Measurements from ENCODE around the gene A1BG.
A peak's percentile ranks its signal among the peaks of the same experiment; 100 is the strongest.
"Not testable (repeated sequence)": the region's sequence is repeated elsewhere in the genome, so short reads cannot be mapped to it uniquely, and the experiment has no call there.

A1BG gene

GRCh38 chr19:58385891-58386575, 32.7 kb upstream of the A1BG start:
- no peak for DNase-seq (ENCODE audit: low read depth)

GRCh38 chr19:58385313-58385890, 32.1 kb upstream of the A1BG start:
- DNase-seq (ENCODE audit: low read depth), result no peak

- DNase-seq (ENCODE audit: low read depth), result no peak
Measured at GRCh38 chr19:58382997-58383603, 29.8 kb upstream of the A1BG start.

DNA sequence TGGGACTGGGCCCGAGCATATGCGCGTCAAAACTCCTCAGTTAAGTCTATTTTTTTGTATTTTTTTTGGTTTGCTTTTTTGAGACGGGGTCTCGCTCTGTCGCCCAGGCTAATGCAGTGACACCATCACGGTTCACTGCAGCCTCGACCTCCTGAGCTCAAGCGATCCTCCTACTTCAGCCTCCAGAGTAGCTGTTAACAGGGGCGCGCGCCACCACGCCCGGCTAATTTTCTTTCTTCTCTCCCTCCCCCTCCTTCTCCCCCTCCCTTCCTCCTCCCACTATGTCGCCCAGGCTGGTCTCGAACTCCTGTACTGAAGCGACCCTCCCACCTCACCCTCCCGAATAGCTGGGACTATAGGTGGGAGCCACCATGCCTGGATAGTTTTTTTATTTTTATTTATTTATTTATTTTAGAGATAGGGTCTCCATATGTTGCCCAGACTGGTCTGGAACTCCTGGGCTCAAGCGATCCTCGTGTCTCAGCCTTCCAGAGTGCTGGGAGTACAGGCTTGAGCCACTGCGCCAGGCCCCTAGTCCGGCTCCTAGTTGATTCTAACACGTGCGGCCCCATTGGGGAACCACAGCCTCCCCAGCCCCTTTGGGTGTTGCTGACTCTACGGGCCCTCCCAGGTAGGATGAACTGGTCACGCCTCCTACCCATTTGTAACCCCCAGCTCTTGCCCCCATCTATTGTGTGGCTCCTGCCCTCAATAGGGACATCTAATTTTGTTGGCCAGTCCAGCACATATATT, 28.3 kb upstream of the A1BG start:
- DNase-seq (ENCODE audit: low read depth), result no peak

DNA sequence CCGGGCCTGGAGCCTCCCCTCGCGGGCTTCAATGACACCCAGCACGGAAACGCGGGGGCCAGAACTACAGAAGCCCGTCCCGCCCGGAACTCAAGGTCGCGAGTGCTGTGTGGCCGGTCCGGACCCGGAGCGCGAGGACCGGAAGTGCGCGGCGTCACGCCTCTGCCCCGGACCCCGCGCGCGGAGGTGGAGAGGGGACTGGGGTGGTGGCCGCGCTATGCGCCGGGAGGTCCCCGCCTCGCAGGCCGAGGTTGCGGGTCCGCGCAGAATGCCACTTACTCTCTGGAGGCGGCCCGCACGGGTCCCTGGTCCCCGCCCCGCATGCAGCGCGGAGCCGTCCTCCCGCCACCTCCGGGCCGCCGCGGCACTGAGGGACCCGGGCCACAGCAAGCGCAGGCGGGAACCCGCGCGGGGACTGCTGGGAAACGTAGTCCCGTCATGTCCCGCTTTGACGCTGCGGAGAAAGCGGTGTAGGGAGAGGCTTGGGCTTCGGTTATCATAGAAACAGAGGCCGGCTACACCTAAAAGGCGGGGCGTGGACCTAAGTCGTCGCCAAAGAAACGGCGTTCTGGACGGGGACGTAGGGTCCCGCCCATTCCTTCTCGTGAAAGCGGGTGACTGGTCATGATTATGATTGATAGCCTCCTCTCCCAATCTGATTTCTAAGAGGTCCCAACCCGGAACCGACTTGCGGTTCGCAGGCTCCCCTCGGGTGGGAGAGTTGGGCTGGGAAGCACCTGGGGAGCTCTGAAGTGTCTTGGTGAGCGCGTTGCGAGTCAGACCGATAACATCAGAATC, 27.6 kb upstream of the A1BG start, which contains the start of gene ZNF837:
Gene ZNF837, minus strand, starts transcription at position 369 of the 798 bp plus-strand sequence. CDS start 11,698 bp downstream, outside the sequence.
- peak; percentile 93 for DNase-seq (ENCODE audit: low read depth)

DNA sequence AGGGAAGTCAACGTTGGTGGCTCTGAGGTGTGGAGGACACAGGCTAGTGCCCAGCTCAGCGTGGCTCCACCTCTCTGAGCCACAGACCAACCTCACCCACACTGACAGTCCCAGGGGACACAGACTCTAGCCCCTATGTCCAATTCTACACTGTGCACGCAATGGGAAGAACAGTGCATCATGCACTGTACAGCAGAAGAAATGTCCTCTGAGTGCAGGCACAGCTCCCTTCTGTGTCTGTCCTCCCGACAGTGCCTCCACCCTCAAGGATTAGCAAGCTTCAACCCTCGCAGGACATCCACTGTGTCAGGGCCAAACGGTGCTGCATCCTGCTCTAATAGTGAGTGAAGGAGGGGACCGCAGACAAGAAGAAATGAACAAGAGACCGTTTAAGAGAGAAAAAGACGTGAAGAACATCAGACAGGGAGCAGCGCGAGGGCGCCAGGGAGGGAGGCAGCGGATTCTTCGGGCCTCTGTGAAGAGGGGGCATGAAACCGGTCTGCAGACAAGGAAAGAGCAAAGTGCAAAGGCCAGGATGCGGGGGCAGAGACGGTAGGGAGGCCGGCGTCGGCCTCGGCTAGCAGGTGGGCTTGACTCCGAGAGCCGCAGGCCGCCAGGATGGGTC, 26.9 kb upstream of the A1BG start:
- DNase-seq (ENCODE audit: low read depth), result no peak

DNA sequence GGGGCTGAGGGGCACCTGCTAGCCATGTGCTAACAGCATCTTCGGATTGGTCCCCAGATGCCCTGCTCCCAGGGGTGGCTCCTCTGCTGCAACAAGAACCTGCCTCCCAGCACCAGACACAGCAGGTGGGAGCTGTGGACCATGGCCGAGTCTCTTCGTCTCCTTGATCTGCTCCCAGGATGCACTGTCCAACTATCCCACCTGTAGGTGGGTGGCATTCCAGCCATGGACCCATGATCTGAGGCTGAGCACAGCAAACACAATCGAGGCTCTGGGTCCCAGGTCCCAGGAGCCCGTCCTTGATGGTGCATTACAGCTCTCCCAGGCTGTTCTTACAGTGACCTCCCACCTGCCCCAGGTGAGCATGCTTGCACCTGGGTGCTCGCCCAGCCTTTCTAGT, 26.0 kb upstream of the A1BG start:
- DNase-seq (ENCODE audit: low read depth), result no peak

DNA sequence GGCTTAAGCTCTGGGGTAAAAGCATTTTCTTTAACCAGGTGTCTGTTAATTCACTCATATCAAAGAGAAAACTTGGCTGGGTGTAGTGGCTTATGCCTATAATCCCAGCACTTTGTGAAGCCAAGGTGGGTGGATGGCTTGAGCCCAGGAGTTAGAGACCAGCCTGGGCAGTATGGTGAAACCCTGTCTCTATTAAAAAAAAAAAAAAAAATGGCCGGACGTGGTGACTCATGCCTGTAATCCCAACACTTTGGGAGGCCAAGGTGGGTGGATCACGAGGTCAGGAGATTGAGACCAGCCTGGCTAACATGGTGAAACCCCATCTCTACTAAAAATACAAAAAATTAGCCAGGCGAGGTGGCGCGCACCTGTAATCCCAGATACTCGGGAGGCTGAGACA, 23.4 kb upstream of the A1BG start:
- not testable (repeated sequence) for DNase-seq (ENCODE audit: low read depth)

GRCh38 chr19:58374200-58374599, 20.9 kb upstream of the A1BG start:
- DNase-seq (ENCODE audit: low read depth), result no peak

DNA sequence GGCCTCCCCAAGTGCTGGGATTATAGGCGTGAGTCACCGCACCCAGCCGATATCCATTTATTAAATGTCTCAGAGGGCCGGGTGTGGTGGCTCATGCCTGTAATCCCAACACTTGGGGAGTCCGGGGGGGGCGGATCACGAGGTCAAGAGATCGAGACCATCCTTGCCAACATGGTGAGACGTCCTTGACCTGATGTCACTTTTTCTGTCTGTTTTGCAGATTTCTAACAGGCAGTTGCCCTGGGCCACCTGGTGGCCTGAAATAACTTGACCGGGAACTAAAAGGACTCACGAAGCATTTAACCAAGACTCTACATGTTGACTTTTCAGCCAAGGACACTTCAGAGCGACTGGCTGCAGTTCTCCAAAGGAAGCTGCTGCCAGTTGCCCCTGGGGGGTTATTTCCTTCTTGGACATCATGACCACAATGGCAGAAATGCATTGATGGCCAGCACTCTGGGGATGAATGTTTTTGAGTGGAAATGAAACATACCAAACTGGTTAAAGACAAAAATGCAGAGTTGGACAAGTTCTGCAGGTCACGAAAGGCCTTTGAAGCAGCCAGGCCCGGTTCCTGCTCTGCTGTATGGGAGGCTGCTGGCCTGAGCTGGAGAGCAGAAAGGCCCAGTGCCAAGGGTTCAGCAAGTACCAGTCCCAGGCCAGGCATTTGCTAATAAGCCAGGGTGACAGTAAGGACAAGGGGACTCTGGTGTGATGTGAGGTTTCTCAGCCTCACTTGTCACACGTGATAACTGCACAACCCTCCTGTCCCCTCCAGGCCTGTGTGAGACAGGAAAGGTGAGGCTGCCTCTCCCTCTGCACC, 19.2 kb upstream of the A1BG start:
- DNase-seq (ENCODE audit: low read depth), result no peak

GRCh38 chr19:58368561-58369360, 15.5 kb upstream of the A1BG start:
- no peak for DNase-seq (ENCODE audit: low read depth)

DNA sequence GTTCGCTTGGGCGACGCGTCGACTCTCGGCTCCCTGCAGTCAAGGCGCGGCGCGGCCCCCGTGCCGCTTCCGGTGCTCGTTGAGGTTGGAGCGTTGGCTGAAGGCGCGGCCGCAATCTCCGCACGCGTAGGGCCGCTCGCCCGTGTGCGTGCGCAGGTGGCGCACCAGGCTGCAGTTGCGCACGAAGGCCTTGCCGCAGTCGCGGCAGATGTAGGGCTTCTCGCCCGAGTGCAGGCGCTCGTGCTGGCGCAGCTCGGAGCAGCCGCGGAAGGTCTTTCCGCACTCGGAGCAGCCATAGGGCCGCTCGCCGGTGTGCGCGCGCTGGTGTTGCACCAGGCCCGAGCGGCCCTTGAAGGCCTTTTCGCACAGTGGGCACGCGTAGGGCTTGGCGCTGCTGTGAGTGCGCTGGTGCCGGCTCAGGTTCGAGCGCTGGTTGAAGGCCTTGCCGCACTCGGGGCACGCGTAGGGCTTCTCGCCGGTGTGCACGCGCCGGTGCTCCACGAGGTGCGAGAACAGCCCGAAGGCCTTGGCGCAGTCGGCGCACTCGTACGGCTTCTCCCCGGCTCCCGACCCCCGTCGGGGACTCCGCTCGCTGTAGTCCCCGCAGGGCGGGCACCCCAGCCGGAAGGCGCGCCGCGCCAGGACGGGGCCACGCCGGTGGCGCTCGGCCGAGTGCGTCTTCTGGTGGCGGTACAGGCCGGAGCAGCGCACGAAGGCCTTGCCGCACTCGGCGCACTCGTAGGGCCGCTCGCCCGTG, 14.6 kb upstream of the A1BG start:
- DNase-seq (ENCODE audit: low read depth), result no peak

DNA sequence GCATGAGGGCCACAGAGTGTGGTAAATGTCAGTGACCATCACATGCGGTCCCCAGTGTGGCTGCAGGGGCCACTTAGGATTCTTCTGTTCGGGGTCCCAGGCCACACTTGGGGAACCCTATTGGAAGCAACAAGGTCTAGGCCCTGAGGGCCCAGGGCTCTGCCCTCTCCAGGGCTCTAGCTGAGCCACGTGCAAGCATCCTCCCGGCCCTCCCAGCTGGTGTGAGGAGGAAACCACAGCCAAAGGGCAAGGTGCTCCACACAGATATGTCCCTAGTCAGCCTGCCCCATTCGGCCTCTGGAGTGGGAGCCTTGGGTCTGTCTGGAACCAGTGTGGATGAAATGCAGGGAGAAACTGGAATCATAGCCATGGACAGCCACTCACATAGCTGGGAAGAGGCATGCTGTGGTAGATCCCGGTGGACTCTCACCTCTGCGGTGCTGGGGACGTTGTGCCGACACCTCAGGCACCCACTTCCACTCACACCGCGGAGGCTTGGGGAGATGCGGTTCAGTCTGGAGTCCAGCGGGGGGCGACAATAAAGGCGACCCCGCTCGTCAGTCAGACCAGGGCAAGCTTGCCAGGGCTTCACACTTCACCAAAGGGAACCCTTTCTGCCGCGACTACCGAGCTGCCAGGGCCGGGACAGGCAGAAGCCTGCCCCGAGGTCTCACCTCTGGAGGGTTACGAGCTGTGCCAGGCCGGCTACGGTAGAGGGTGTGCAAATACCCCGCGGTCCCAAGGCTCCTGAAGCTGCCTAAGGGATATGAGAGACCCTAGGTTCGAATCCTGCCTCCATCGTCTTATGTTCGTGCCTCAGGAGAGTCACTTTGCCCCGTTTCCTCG, 13.5 kb upstream of the A1BG start:
- no peak for DNase-seq (ENCODE audit: low read depth)

DNA sequence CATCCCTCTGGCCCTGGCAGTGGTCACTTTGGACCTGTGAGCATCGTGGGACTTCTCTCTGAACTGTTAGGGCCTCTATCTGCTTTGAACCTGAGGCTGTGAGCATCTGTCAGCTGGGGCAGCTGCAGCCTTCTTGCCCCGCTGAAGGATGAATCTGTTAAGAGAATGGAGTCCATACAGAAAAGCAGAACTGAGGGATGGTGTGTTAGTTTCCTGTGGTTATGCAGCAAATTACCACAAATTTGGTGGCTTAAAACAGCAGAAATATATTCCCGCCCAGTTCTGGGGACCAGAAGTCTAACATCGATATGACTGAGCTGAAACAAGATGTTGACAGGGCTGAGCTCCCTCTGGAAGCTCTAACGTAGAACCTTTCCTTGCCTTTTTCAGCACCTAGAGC, 10.9 kb upstream of the A1BG start:
- no peak for DNase-seq (ENCODE audit: low read depth)

- DNase-seq (ENCODE audit: low read depth), result peak; percentile 95
Measured at GRCh38 chr19:58362272-58362994, 9.1 kb upstream of the A1BG start, which contains the start of gene ZNF497. Gene ZNF497, minus strand, starts transcription at chr19:58362751. Its CDS starts 5,116 bp downstream, at chr19:58357635.

GRCh38 chr19:58361900-58362271, 8.6 kb upstream of the A1BG start:
- no peak for DNase-seq (ENCODE audit: low read depth)

- no peak for DNase-seq (ENCODE audit: low read depth)
Measured at GRCh38 chr19:58357481-58358145, 4.3 kb upstream of the A1BG start.
